HG03060 (cell line): ENCODE data around the gene THRSP.
"Not testable (repeated sequence)": the region's sequence is repeated elsewhere in the genome, so short reads cannot be mapped to it uniquely, and the experiment has no call there.

Experiments
- ATAC-seq: cut with Tn5 transposase; IDR thresholded peaks from one replicate; pipeline ENCODE4 v1.9.1; 2021; ENCODE audit warnings: low read depth, moderate number of reproducible peaks; ENCODE audit not compliant: unreplicated experiment

Gene THRSP

GRCh38 chr11:78061921-78062311, 1.7 kb upstream of the THRSP start:
- ATAC-seq = no peak

GRCh38 chr11:78062671-78063070, 990 bp upstream of the THRSP start:
- ATAC-seq = no peak

- no peak for ATAC-seq
These were observed 1.5 kb downstream of the THRSP start for GRCh38 chr11:78065203-78065602.

GRCh38 chr11:78066471-78066870, 2.8 kb downstream of the THRSP start:
- ATAC-seq = no peak

DNA sequence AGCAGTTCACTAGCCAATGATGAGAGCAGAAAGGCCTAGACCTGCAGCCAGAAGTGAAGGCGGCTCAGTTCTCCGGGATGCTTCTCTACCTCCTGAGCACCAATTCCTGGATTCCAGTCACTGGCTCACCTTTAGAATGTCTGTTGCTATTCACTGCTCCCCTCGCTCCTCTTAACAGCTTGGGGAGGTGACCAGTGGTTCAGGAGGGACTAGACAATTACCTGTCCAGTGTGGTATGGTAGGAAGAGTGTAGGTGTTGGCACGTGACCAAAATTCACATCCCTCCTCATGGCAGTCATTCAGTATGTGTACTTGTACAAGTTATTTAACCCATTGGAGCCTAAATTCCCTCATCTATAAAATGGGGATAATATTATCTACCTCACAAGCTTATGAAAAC, 4.0 kb downstream of the THRSP start:
- ATAC-seq = no peak

DNA sequence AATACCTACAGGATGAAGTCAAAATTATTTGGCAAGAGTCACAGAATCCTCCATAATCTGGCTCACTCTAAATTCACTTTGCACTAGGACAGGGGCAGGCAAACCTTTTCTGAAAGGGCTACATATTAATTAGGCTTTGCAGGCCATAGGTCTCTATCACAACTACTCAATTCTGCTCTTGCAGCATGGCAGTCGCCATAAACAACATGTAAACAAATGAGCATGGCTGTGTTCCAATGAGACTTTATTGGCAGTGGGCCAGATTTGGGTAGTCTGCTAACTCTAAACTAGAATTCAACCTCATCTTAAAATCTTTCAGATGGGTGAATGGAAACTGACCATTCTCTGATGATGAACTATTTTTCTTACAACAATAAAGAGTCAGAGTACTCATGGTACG, 5.8 kb downstream of the THRSP start:
- ATAC-seq = no peak

GRCh38 chr11:78070621-78071020, 7.0 kb downstream of the THRSP start:
- no peak for ATAC-seq

DNA sequence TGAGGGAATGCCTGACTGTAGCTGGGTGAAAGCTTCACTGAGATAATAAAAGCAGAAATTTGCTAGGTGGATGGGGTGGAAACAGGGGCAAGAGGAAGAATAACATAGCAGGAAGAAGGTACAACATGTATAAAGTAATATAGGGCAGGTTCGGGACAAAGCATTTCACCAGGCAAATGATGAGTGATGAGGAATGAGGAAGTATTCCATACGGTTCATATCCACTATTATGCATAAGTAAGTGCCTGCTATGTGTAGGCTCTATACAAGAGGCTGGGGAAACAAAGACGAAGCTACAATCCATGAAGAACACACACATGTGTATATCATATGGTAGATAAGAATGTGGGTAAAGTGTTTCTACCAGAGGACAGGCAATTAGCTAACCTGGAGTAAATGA, 8.1 kb downstream of the THRSP start:
- no peak for ATAC-seq

DNA sequence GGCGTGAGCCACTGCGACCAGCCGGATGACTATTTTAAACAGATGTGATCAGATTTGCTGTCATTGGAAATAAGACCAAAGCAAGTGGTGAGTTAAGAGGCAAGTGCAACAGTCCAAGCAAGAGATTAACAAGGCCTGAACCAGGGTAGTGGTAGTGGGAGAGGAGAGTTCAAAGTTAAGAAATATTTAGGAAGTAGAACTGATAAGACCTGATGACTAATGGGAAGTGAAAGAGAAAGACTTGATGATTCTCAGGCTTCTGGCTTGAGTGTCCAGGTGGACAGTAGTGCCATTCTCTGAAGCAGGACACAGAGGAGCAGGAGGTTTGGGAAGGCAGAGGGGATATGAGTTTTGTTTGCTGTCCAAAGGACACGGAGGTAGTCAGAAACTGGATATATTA, 8.8 kb downstream of the THRSP start:
- ATAC-seq = no peak

DNA sequence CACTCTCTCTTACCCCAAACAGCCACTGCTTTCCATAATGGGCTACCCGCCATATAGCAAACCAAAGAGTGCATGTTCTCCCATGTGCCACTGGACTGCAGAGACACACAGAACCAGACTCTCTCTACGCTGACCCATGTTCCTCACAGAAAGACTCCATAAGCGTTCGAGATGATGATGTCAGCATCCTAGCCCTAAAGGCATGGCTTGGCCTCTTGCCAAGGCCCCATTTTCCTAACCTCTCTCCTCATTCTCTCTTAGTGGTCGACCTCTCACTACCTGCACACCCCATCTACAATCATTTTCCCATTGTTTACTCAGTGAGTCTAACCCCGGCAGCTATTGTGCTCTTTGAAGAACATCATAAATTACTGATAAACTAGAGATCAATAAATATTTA, 11.1 kb downstream of the THRSP start:
- ATAC-seq = no peak

GRCh38 chr11:78076733-78077403, 13.2 kb downstream of the THRSP start:
- no peak for ATAC-seq

GRCh38 chr11:78077592-78077991, 13.9 kb downstream of the THRSP start:
- not testable (repeated sequence) for ATAC-seq

- no peak for ATAC-seq
These were observed 14.8 kb downstream of the THRSP start for GRCh38 chr11:78078218-78079167.

DNA sequence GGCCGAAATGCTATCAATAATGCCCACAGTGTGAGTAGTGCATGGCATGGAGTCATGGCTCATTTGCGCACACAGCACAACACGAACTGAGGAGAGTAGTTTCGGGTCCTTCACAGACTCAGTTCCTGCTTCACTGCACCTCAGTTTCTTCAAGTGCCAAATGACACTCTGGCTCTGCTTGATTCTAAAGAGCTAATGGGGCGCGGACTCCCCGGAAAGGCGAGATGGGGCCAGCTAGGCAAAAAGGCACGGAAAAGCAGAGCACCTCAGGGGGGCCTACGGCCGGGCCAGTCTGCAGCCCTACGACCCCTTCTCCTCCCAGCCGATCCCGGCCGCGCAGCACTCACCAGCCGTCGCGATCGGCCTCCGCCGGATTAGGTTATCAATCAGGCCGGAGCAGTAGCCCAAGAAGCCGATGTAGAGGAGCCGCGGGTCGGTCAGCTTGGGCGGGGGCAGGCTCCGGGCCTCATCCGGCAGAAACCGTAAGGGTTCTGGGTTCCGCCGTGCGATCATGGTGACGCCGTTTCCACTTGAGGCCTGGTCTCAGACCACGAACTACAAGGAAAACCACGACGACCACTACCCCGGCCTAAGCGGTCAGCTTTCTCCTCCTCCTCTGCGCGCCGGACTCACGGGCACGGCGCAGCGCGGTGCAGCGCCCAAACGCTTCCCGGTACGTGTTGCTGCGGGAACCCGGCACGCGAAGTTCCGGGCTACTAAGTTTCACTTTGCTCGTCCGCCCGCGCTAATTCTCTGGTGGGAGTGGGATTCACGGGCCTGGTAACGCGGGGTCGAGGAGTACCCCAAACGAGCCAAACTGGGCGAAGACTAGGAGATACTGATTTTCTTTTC, 15.8 kb downstream of the THRSP start, which contains the start of gene NDUFC2:
Gene NDUFC2, minus strand, starts transcription at position 631 of the 852 bp plus-strand sequence. Its CDS starts 118 bp downstream, at position 513.
- no peak for ATAC-seq

DNA sequence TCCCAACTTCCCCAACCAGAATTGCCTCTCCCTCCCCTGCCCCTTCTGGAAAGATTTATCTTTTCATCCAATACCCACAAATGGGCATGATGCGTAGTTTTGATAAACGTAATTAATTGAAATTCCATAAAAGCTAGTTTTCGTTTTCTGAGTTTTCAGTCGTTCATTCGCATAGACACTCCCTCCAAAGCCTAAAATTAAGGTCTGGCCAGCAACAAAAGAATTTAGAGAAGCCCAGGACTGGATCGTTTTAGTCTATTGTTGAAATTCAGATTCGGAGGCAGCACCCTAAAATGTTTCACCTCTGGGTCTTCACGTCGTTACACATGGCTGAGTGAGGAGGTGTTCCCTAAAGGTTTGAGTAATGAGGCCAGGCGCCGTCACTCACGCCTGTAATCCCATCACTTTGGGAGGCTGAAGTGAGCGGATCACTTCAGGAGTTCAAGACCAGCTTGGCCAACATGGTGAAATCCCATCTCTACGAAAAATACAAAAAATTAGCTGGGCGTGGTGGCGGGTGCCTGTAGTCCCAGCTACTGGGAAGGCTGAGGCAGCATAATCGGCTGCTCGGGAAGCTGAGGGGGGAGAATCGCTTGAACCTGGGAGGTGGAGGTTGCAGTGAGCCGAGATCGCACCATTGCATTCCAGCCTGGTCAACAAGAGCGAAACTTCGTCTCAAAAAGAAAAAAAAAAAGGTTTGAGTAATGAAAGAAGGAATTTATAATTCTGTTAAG, 16.6 kb downstream of the THRSP start:
- no peak for ATAC-seq

DNA sequence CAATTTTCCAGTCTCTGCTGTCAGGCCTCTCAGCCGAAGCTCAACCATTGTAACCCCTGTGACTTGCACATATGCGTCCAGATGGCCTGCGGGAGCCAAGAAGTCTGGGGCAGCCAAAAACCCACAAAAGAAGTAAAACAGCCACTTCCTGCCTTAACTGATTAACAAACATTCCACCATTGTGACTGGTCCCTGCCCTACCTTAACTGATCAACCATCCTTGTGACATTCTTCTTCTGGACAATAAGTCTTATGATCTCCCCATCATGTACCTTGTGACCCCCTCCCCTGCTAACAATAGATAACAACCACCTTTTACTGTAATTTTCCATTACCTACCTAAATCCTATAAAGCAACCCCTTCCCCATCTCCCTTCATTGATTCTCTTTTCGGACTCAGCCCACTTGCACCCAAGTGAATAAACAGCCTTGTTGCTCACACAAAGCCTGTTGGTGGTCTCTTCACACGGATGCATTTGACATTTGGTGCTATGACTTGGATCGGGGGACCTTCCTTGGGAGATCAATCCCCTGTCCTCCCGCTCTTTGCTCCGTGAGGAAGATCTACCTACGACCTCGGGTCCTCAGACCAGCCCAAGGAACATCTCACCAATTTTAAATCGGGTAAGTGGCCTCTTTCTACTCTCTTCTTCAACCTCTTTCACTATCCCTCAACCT, 17.3 kb downstream of the THRSP start:
- no peak for ATAC-seq

DNA sequence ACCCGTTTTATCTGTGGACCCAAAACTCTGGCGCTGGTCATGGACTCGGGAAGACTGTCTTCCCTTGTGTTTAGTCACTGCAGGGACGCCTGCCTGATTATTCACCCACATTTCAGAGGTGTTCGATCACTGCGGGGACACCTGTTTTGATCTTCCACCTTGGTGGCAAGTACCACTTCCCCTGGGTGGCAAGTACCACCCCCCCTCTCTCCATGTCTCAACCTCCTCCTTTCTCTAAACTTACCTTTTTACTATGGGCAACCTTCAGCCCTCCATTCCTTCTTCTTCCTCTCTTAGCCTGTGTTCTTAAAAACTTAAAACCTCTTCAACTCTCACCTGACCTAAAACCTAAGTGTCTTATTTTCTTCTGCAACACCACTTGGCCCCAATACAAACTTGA, 17.9 kb downstream of the THRSP start:
- ATAC-seq = no peak

DNA sequence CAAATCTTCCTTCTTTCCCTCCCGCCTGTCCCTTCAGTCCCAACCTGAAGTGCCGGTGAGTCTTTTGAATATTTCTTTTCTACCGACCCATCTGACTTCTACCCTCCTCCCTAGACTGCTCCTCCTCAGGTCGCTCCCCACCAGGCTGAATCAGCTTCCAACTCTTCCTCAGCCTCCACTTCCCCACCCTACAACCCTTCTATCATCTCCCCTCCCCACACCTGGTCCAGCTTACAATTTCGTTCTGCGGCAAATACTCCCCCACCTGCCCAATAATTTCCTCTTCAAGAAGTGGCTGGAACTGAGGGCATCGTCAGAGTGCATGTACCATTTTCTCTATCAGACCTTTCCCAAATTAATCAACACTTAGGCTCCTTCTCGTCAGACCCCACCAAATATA, 18.5 kb downstream of the THRSP start:
- no peak for ATAC-seq

- no peak for ATAC-seq
These were observed 19.4 kb downstream of the THRSP start for GRCh38 chr11:78083021-78083420.

DNA sequence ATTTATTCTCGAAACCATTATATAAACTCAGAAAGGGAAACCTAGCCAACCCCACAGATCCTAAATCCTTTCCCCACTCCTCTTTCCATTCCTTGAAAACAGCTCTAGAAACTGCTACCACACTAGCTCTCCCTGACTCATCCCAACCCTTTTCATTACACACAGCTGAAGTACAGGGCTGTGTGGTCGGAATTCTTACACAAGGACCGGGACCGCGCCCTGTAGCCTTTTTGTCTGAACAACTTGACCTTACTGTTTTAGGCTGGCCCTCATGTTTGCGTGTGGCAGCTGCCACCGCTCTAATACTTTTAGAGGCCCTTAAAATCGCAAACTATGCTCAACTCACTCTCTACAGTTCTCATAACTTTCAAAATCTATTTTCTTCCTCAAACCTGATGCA, 20.8 kb downstream of the THRSP start:
- ATAC-seq = not testable (repeated sequence)
